ENCODE measurements around the gene SLC39A11. TPM values are rescaled to one million over a fixed set of nuclear protein-coding genes. Genes with fewer than 3 reads are reported as not detected.

The SLC39A11 gene
- total RNA-seq, 6 donors from 2014 or later: 16.3 to 57.6 (median 29.5) TPM

DNA sequence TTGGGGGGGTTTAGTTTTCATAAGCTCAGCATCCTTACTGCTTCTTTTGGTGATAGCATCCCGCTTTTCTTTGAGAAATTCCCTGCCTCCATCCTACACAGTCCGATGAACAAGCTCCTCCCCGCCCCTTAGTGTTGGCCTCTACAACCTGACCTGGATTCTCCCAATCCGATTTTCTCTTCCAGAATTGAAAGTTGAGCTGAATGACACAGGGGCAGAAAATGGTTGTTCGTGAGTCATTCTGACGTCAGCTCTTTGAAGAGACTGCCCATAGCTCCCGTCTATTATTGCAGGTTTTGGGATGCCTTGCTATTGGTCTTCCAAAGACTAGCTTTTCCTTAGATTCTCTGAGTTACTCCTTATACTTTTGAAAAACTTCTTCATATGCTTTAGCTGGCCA lies 279.7 kb downstream of the SLC39A11 start:
- ATAC-seq (ENCODE audit: low FRiP score in 2 of 2): no peak
- Histone ChIP-seq H3K27ac (no peak overlapping the region), H3K27me3 (no peaks in the 10 kb centered on the region), H3K4me3 (no peak overlapping the region), H3K36me3 (peaks cover 0 to 11% (median 2%) of the 10 kb centered on the region in 4 donors), H3K4me1 (no peaks in the 10 kb centered on the region), H3K9me3 (peaks cover 0 to 9% (median 6%) of the 10 kb centered on the region in 4 donors)
- WGBS, 2 donors: 94 to 95% methylated on average over 7 of the region's 7 CpGs
- no peak for TF ChIP-seq POLR2AphosphoS5 (IDR thresholded peaks at IDR 0.05)
- no peak for TF ChIP-seq POLR2A (IDR thresholded peaks at IDR 0.05)
- TF ChIP-seq EP300 (IDR thresholded peaks at IDR 0.05): no peak
- TF ChIP-seq, protein P1, sequence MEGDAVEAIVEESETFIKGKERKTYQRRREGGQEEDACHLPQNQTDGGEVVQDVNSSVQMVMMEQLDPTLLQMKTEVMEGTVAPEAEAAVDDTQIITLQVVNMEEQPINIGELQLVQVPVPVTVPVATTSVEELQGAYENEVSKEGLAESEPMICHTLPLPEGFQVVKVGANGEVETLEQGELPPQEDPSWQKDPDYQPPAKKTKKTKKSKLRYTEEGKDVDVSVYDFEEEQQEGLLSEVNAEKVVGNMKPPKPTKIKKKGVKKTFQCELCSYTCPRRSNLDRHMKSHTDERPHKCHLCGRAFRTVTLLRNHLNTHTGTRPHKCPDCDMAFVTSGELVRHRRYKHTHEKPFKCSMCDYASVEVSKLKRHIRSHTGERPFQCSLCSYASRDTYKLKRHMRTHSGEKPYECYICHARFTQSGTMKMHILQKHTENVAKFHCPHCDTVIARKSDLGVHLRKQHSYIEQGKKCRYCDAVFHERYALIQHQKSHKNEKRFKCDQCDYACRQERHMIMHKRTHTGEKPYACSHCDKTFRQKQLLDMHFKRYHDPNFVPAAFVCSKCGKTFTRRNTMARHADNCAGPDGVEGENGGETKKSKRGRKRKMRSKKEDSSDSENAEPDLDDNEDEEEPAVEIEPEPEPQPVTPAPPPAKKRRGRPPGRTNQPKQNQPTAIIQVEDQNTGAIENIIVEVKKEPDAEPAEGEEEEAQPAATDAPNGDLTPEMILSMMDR (IDR thresholded peaks at IDR 0.05): no peak
- DNase-seq: no peak

DNA sequence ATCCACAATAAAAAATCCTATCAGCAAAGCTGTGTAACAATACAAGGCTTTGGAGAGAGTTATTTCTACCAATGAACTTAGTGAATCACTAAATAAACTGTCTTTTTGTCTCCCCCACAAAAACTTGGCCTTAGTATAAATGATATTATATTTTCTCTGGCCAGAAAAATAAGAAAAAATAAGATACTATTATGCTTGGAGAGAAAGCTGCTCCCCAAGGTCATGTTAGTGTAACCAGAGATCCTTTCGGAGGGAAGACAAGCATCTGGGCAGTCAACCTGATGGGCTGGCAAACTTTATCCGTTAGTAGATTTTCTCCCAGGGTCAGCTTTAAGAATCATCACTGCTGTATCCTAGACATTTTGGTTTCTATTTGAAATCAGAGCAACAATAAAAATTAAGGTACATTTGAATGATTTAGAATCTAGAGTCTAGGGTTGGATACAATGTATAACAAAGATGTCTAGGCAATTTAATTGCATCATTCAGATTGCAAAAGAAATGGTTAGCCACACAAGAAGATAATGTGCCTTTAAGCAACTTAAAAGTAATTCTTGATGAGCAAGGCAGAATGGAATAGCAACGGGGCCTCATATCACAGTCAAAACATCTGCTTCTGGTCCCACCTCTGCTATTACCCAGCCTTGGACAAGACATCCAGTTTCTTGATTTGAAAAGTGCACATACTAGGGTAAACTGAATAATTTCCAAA lies 280.4 kb downstream of the SLC39A11 start:
- Histone ChIP-seq H3K9me3 (peaks cover 0 to 9% (median 6%) of the 10 kb centered on the region in 4 donors), H3K4me3 (no peak overlapping the region), H3K27ac (no peak overlapping the region), H3K4me1 (no peaks in the 10 kb centered on the region), H3K27me3 (no peaks in the 10 kb centered on the region), H3K36me3 (peaks cover 0 to 11% (median 0%) of the 10 kb centered on the region in 4 donors)
- 85 to 86% methylated on average over 3 of the region's 3 CpGs for WGBS, 2 donors
- TF ChIP-seq POLR2A (IDR thresholded peaks at IDR 0.05) (no peak), POLR2AphosphoS5 (IDR thresholded peaks at IDR 0.05) (no peak), EP300 (IDR thresholded peaks at IDR 0.05) (no peak)
- TF ChIP-seq, protein P1 (IDR thresholded peaks at IDR 0.05): no peak
- DNase-seq (no peak), ATAC-seq (ENCODE audit: low FRiP score in 2 of 2) (no peak)

DNA sequence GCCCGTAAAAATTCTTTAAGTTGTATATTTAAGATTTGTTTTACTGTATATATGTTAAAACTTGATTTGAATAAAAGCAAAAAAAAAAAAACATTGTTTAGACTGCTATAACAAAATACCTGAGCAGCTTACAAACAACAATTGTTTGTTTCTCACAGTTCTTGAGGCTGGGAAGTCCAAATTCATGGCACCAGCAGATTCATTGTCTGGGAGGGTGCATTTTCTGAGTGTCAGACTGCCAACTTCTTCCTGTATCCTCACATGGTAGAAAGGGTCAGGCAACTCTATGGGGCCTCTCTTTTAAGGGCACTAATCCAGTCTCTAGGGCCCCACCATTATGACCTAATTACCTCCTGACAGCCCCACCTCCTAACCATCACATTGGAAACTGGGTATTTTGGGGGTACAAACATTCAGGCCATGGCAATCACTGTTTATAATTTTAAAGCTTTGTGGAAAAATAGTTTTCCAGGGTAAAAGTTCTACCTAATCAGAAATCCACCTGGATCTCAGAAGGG lies 281.4 kb downstream of the SLC39A11 start:
- H3K27me3 ChIP-seq: no peaks in the 10 kb centered on the region
- H3K36me3 ChIP-seq: peaks cover 0 to 11% (median 0%) of the 10 kb centered on the region in 4 donors
- TF ChIP-seq POLR2AphosphoS5 (IDR thresholded peaks at IDR 0.05) (no peak), EP300 (IDR thresholded peaks at IDR 0.05) (no peak), POLR2A (IDR thresholded peaks at IDR 0.05) (no peak)
- TF ChIP-seq, protein P1 (IDR thresholded peaks at IDR 0.05): no peak
- no peaks in the 10 kb centered on the region for H3K4me1 ChIP-seq
- H3K9me3 ChIP-seq: peaks cover 0 to 9% (median 6%) of the 10 kb centered on the region in 4 donors
- no peak for DNase-seq
- no peak overlapping the region for H3K4me3 ChIP-seq
- no peak overlapping the region for H3K27ac ChIP-seq
- WGBS, 2 donors: 96 to 100% methylated on average over 1 of the region's 1 CpG
- no peak for ATAC-seq (ENCODE audit: low FRiP score in 2 of 2)

DNA sequence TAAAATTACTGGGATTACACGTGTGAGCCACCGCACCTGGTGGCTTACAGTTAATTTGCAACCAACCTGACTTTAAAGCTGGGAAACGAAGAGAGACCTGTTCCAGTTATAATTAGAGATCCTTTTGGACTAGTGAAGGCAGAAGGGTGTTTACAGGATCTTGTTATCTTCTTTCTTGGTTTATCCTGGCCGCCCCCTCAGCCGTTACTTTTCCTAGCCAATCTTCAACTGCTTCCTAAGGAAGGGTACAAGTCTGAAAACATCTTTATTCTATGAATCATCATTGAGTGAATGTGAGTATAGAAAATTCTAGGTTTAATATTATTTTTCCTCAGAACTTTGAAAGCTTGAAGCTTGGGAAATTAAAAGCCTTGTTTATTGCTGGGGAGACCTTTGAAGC lies 286.5 kb downstream of the SLC39A11 start:
- DNase-seq: no peak

More for the DNA sequence above, 286.5 kb downstream of the SLC39A11 start:
- no peaks in the 10 kb centered on the region for H3K4me1 ChIP-seq
- H3K4me3 ChIP-seq: no peak overlapping the region
- 86 to 95% methylated on average over 5 of the region's 5 CpGs for WGBS, 2 donors
- no peak overlapping the region for H3K27ac ChIP-seq
- peaks cover 0 to 4% (median 2%) of the 10 kb centered on the region in 4 donors for H3K9me3 ChIP-seq
- TF ChIP-seq POLR2AphosphoS5 (IDR thresholded peaks at IDR 0.05): no peak
- no peak for TF ChIP-seq POLR2A (IDR thresholded peaks at IDR 0.05)
- no peak for TF ChIP-seq EP300 (IDR thresholded peaks at IDR 0.05)
- TF ChIP-seq, protein P1 (IDR thresholded peaks at IDR 0.05): no peak
- H3K27me3 ChIP-seq: no peaks in the 10 kb centered on the region
- H3K36me3 ChIP-seq: no peaks in the 10 kb centered on the region
- ATAC-seq (ENCODE audit: low FRiP score in 2 of 2): no peak

Measured in upper lobe of left lung (tissue), 6 donors.